ENCODE measurements around the gene PRDM5.

DNA sequence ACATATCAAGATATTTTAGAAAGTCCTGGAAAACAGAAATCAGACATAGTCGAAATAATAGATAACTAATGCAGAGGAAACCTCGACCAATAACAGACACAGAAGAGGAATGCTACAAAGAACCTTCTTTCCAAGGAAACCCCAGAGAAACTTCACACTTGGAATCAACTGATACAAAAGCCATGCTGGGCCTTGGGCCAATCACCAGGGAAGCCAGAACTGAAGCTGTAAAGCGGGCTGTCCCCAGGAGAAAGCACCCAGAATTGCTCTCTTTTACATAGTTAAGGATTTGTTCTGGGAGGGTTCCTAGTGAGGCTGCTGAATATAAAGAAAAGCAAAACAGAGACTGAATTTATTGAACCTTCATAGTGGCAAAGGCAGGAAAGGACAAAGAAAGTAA lies 100.5 kb downstream of the PRDM5 start:
- no peak for TF ChIP-seq POU2F2 (IDR thresholded peaks at IDR 0.05; ENCODE audit: low read depth, low read length)
- TF ChIP-seq POLR2A (IDR thresholded peaks at IDR 0.05; ENCODE audit: low read depth, low read length): no peak
- TF ChIP-seq SPI1 (IDR thresholded peaks at IDR 0.05; ENCODE audit: low read depth, low read length): no peak

Measured in GM12891 (cell line).